Keratinocyte (primary cell): ENCODE data around the gene RING1.

Experiments
- EZH2 ChIP-seq: IDR thresholded peaks from one replicate; pipeline ENCODE4 v1.6.1; 2012; ENCODE audit warnings: inconsistent platforms, mild to moderate bottlenecking, low read length, moderate library complexity
- TF ChIP-seq, protein P1 (sequence below), 3 experiments: IDR thresholded peaks in 1 of 3; conservative IDR thresholded peaks in 1 of 3; optimal IDR thresholded peaks in 1 of 3; 2 replicates in 2 of 3; 3 replicates in 1 of 3; pipeline versions ENCODE3 to v1.5.1; 2011; ENCODE audit warnings: low read length in 3 of 3, mild to moderate bottlenecking in 3 of 3, moderate library complexity in 2 of 3, control low read depth in 1 of 3, inconsistent platforms in 1 of 3; ENCODE audit not compliant: insufficient read depth in 2 of 3; ENCODE audit errors: extremely low read depth in 1 of 3

DNA sequence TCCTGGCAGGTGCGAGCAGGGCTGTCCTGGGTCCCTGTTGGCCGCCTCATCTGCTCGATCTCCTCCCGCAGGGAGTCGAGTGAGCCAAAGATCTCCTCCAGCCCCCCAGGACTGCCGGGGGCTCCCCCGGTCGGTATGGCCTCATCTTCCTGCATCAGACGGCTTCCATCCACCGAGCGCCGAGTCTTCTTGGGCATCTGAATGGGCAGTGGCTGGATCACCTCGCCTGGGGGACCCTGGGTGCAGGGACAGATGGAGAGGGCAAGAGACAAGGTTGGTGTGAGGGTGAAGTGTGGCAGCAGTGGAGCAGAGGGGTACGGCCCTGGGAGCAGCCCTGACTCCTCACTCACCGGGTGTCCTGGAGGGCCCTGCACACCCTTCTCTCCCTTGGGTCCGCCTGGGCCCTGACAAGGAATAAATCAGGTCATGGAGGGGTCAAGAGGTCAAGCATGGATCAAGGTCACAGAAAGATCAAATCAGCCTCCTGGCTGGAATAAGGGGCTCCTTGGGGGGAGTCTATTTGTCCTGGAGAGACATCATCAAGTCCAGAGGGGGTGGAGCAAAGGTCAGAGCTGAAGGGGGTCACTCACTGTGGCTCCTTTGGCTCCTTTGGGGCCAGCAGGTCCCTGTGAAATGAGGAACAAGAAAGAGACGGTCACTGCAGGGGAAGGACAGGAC lies 42.6 kb upstream of the RING1 start:
- TF ChIP-seq, protein P1, sequence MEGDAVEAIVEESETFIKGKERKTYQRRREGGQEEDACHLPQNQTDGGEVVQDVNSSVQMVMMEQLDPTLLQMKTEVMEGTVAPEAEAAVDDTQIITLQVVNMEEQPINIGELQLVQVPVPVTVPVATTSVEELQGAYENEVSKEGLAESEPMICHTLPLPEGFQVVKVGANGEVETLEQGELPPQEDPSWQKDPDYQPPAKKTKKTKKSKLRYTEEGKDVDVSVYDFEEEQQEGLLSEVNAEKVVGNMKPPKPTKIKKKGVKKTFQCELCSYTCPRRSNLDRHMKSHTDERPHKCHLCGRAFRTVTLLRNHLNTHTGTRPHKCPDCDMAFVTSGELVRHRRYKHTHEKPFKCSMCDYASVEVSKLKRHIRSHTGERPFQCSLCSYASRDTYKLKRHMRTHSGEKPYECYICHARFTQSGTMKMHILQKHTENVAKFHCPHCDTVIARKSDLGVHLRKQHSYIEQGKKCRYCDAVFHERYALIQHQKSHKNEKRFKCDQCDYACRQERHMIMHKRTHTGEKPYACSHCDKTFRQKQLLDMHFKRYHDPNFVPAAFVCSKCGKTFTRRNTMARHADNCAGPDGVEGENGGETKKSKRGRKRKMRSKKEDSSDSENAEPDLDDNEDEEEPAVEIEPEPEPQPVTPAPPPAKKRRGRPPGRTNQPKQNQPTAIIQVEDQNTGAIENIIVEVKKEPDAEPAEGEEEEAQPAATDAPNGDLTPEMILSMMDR (optimal IDR thresholded peaks at IDR 0.05 in 1 of 3, IDR thresholded peaks at IDR 0.05 in 1 of 3, conservative IDR thresholded peaks at IDR 0.05 in 1 of 3; ENCODE audit: extremely low read depth in 1 of 3, insufficient read depth in 2 of 3, low read length in 3 of 3) = no peak
- TF ChIP-seq EZH2 = no peak
